Lung (tissue), 12 donors: ENCODE measurements around the gene DEPP1. TPM values are rescaled to one million over a fixed set of nuclear protein-coding genes. Genes with fewer than 3 reads are reported as not detected.

Experiments used
- ATAC-seq: fragments of 200-7000 bp; cut with Tn5 transposase; one replicate; pipeline ENCODE4 v1.9.1; 2020; ENCODE audit warnings: moderate number of reproducible peaks; ENCODE audit not compliant: insufficient read depth, low FRiP score
- DNase-seq, 3 donors: peaks; one replicate each; pipeline ENCODE4 v3.0.0-alpha.2; 2013 to 2017
- H3K27ac ChIP-seq, 2 donors: one replicate each; pipeline ENCODE4 v1.5.1; 2013; ENCODE audit warnings: mild to moderate bottlenecking in 2 of 2, moderate library complexity in 2 of 2, control low read depth in 1 of 2, inconsistent platforms in 1 of 2, low read depth in 1 of 2, low read length in 1 of 2
- H3K27me3 ChIP-seq, 3 donors: one replicate each; pipeline ENCODE4 v1.5.1; 2013; ENCODE audit warnings: low read length in 2 of 3; ENCODE audit not compliant: control insufficient read depth in 3 of 3, insufficient read depth in 3 of 3
- H3K36me3 ChIP-seq, 4 donors: one replicate each; pipeline ENCODE4 v1.5.1; 2013; ENCODE audit warnings: low read length in 4 of 4, mild to moderate bottlenecking in 1 of 4, moderate library complexity in 1 of 4; ENCODE audit not compliant: control insufficient read depth in 4 of 4, insufficient read depth in 4 of 4
- H3K4me1 ChIP-seq, 5 donors: one replicate each; pipeline ENCODE4 v1.5.1; 2013; ENCODE audit warnings: low read length in 5 of 5, mild to moderate bottlenecking in 2 of 5, moderate library complexity in 1 of 5; ENCODE audit not compliant: control insufficient read depth in 5 of 5, insufficient read depth in 5 of 5
- H3K4me3 ChIP-seq: one replicate; pipeline ENCODE4 v1.5.1; 2013; ENCODE audit warnings: mild to moderate bottlenecking, control low read depth, moderate library complexity
- H3K9ac ChIP-seq, 2 donors: one replicate each; pipeline ENCODE4 v1.5.1; 2013; ENCODE audit warnings: low read length in 2 of 2, control low read depth in 1 of 2; ENCODE audit not compliant: insufficient read depth in 1 of 2
- H3K9me3 ChIP-seq, 4 donors: one replicate each; pipeline ENCODE4 v1.5.1; 2013; ENCODE audit warnings: low read length in 3 of 4, mild to moderate bottlenecking in 1 of 4, moderate library complexity in 1 of 4; ENCODE audit not compliant: control insufficient read depth in 4 of 4, insufficient read depth in 3 of 4
- WGBS, 2 donors: extraction: QIAGEN DNeasy Blood & Tissue Kit; methylation state at CpG; one replicate each; pipeline ENCODE4 v1.1.7; 2013; 5-methylcytosine and 5-hydroxymethylcytosine counted together
- polyA plus RNA-seq, 2 donors: library from polyadenylated mRNA; stranded (reverse); fragments of 200-250 nt; gene quantifications; one replicate each; pipeline ENCODE4 v1.2.1, GENCODE V29; 2013
- total RNA-seq, 2 donors: library from RNA; depleted of rRNA in 1 of 2; stranded (reverse); fragments of >200 nt in 1 of 2; gene quantifications; one replicate each; pipeline ENCODE4 v1.2.1, GENCODE V29; 2014 to 2021
- TF ChIP-seq, protein P1 (sequence below): IDR thresholded peaks from 2 replicates; pipeline ENCODE4 v1.5.1; 2012; ENCODE audit warnings: mild to moderate bottlenecking; ENCODE audit errors: control extremely low read depth, extremely low read depth
- donor health status: control.
- donor health status: control.
- donor health status: Bipolar disorder and iron deficiency.
- donor health status: healthy.
- donor health status: DM: yes; HTN: yes; CAD: no.

DEPP1 gene
- total and polyA plus RNA-seq, 4 donors: 37.0 to 149 (median 70.1) TPM

DNA sequence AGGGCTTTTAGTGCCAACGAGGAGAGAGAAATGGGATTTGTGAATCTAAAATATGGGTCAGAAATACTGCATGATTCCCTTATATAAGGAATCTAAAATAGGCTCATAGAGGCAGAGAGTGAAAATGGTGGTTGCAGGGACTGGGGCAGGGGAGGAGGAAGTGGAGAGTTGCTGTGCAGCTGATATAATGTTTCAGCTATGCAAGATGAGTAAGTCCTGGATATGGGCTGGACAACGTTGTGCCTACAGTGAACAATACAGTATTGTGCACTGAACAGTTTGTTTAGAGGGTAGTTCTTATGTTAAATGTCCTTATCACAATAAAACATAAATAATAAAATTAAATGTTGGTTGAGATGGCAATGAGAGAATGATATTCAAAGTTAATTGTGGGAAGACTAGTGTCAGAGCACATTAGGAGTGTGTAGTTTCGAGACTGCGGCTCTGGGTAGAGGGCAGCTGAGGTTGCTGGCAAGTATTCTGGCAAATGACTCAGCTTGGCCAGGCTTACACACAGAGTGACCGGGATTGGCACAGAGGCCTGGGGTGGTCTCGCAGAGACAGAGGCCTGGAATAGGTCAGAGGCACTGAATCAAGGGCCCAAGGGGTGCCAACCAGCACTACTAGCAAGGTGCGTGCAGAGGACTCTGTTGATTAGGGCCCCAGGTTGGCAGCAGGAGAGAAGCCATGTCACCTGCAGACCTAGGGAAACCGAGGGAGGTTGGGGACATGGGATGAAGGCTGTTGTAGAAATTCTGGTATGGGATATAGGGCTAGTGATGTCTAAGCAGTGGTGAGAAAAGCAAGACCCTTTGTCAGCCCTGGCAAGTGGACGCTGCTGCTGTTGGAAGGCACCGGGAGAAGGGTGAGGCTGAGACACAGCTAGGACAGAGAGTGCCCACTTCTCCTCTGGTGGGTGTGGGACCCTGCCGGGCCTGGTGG is 2.8 kb upstream of the DEPP1 start:
- no peak overlapping the region for H3K9ac ChIP-seq
- peaks cover 5 to 54% (median 33%) of the 10 kb centered on the region in 5 donors for H3K4me1 ChIP-seq
- H3K4me3 ChIP-seq: no peak overlapping the region
- H3K36me3 ChIP-seq: peaks cover 0 to 12% (median 0%) of the 10 kb centered on the region in 4 donors
- DNase-seq: no peak
- no peaks in the 10 kb centered on the region for H3K9me3 ChIP-seq
- WGBS, 2 donors: 63 to 73% methylated on average over 11 of the region's 11 CpGs
- peak; percentile 44 for ATAC-seq
- TF ChIP-seq, protein P1, sequence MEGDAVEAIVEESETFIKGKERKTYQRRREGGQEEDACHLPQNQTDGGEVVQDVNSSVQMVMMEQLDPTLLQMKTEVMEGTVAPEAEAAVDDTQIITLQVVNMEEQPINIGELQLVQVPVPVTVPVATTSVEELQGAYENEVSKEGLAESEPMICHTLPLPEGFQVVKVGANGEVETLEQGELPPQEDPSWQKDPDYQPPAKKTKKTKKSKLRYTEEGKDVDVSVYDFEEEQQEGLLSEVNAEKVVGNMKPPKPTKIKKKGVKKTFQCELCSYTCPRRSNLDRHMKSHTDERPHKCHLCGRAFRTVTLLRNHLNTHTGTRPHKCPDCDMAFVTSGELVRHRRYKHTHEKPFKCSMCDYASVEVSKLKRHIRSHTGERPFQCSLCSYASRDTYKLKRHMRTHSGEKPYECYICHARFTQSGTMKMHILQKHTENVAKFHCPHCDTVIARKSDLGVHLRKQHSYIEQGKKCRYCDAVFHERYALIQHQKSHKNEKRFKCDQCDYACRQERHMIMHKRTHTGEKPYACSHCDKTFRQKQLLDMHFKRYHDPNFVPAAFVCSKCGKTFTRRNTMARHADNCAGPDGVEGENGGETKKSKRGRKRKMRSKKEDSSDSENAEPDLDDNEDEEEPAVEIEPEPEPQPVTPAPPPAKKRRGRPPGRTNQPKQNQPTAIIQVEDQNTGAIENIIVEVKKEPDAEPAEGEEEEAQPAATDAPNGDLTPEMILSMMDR: no peak
- no peaks in the 10 kb centered on the region for H3K27me3 ChIP-seq
- peak overlapping the region; percentile 77 to 97 for H3K27ac ChIP-seq

GRCh38 chr10:44980309-44981171 is 1.9 kb upstream of the DEPP1 start:
- H3K27ac ChIP-seq: peak overlapping the region; percentile 87 to 97
- H3K4me3 ChIP-seq: no peak overlapping the region
- H3K36me3 ChIP-seq: peaks cover 0 to 9% (median 0%) of the 10 kb centered on the region in 4 donors
- TF ChIP-seq, protein P1: no peak
- H3K9ac ChIP-seq: no peak overlapping the region
- H3K27me3 ChIP-seq: no peaks in the 10 kb centered on the region
- H3K4me1 ChIP-seq: peaks cover 5 to 55% (median 42%) of the 10 kb centered on the region in 5 donors
- DNase-seq (no peak), ATAC-seq (no peak)
- 84 to 86% methylated on average over 14 of the region's 14 CpGs for WGBS, 2 donors
- no peaks in the 10 kb centered on the region for H3K9me3 ChIP-seq

GRCh38 chr10:44979281-44980191 is 927 bp upstream of the DEPP1 start:
- Histone ChIP-seq H3K36me3 (peaks cover 0 to 8% (median 0%) of the 10 kb centered on the region in 4 donors), H3K27me3 (no peaks in the 10 kb centered on the region), H3K4me1 (peaks cover 0 to 49% (median 46%) of the 10 kb centered on the region in 5 donors), H3K9ac (no peak overlapping the region), H3K9me3 (no peaks in the 10 kb centered on the region), H3K27ac (peak overlapping the region; percentile 87 to 97), H3K4me3 (no peak overlapping the region)
- WGBS, 2 donors: 82 to 88% methylated on average over 13 of the region's 13 CpGs
- DNase-seq (no peak), ATAC-seq (no peak)
- TF ChIP-seq, protein P1: no peak
